Astrocyte of the cerebellum (primary cell): ENCODE data around the gene LIN28A.

Source experiments
- DNase-seq: peaks from one replicate; pipeline ENCODE4 v3.0.0-alpha.2; 2011; ENCODE audit warnings: low read depth
- H3K4me3 ChIP-seq: 2 replicates; pipeline ENCODE4 v1.5.1; 2011; ENCODE audit warnings: mild to moderate bottlenecking, low read depth, low read length, moderate library complexity
- in situ Hi-C: cut with HindIII; loops from 2 replicates; pipeline ENCODE4 v1.10.0; 2017; ENCODE audit warnings: low sequenced_read_pairs
- TF ChIP-seq, protein P1 (sequence below): IDR thresholded peaks from 2 replicates; pipeline ENCODE4 v1.5.1; 2012; ENCODE audit warnings: low read length, low read depth, moderate library complexity, mild to moderate bottlenecking; ENCODE audit errors: missing control alignments

LIN28A gene

DNA sequence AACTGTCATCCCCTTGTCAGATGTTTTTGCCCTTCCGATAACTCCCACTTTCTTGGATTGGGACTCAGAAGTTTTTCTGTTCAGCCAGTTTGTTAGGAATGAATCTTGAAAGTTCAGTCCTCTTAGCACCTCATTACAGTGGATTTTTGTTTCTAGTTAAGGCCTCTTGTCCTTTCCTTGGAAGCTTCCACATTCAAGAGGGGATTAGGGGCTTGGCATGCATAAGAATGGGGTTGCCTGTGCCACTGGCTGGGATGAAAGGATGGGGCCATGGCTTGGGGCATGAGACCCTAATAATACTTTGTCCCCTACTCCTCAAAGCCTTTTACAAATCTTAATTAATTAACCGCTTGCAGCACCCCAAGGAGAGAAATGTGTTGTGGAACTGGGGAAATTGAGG, 19.1 kb downstream of the LIN28A start:
- DNase-seq, result no peak
- H3K4me3 ChIP-seq, result no peak overlapping the region
- TF ChIP-seq, protein P1, sequence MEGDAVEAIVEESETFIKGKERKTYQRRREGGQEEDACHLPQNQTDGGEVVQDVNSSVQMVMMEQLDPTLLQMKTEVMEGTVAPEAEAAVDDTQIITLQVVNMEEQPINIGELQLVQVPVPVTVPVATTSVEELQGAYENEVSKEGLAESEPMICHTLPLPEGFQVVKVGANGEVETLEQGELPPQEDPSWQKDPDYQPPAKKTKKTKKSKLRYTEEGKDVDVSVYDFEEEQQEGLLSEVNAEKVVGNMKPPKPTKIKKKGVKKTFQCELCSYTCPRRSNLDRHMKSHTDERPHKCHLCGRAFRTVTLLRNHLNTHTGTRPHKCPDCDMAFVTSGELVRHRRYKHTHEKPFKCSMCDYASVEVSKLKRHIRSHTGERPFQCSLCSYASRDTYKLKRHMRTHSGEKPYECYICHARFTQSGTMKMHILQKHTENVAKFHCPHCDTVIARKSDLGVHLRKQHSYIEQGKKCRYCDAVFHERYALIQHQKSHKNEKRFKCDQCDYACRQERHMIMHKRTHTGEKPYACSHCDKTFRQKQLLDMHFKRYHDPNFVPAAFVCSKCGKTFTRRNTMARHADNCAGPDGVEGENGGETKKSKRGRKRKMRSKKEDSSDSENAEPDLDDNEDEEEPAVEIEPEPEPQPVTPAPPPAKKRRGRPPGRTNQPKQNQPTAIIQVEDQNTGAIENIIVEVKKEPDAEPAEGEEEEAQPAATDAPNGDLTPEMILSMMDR, result no peak
- in situ Hi-C loops, result no loop called here

DNA sequence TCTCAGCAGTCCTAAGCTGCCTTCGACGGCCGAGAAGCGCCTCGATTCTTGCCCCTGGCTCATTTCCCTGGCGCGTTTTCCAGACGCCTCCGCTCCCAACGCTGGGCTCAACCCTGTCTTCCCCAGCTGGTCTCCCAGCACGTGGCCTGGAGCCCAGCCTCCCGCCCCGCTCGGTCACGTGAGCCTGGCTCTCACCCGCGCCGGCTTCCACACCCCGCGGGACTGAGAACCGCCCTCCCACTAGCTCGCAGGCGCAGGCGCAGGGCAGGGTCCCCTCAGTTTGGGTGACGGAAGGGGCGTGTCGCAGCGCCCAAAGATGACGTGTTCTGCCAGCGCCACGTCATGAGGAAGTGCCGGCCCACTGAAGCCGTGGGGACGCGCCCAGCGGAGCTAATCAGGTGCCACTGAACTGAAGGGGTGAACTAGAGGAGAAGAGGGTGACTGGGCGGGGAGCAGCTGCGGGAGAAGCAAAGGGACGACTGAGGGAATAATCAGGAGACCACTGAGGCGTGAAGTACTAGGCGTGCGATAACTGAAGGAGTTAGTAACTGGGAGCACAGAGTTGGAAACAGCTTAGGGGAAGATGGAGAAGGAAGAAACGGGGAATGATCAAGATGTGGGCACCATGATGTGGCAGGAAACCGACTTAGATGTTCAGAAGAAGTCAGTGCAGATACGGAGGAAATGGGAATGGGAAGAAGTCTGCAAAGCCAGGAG, 21.5 kb downstream of the LIN28A start, which contains the start of gene DHDDS:
Gene DHDDS, plus strand, starts transcription at position 343 of the 717 bp plus-strand sequence. CDS start 625 bp downstream, outside the sequence.
- in situ Hi-C loops, result no loop called here
- H3K4me3 ChIP-seq, result peak within 1 kb of the TSS; percentile 68
- TF ChIP-seq, protein P1, result no peak
- peak; percentile 94 for DNase-seq

DNA sequence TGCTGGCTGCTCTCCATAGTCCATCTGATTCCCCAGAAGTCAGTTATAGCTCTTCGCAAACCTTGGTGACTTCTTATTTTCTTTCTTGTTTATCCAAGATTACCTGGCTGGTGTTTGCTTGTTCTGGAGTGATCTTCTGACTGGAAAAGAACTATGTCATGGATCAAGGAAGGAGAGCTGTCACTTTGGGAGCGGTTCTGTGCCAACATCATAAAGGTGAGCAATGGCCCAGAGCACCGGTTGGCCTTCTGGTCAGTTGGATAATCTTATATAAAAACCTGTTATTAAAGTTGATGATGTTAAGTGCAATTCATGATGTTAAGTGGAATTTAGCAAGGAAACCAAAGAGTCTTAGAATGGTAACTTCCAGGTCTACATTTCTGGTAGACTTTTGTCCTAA, 22.2 kb downstream of the LIN28A start:
- TF ChIP-seq, protein P1, result no peak
- peak overlapping the region; percentile 68 for H3K4me3 ChIP-seq
- in situ Hi-C loops, result no loop called here
- no peak for DNase-seq

DNA sequence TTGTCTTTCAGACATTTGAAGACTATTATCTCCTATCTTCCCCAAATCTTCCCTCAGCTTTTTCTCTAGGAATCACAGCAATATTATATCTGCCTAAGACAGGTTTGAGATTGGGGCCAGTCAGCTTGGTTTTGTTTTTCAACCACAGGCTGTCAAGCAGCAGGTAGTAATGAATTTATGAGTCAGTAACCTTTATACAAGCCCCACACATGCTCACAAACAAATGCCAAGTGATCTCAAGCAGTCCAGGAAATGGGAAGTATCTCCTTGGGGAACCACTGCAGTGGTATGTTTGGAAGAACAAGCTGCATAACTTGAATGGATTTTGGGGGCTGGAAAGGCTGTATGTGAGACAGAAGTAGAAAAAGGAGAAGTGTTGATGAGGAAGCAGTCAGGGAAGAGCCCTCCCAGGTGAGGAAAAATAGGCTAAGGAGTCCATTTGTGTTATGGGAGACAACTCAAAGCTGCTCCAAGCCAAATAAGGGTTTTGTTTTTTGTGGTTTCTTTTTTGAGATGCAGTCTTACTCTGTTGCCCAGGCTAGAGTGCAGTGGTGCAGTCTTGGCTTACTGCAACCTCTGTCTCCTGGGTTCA, 23.6 kb downstream of the LIN28A start:
- TF ChIP-seq, protein P1, result no peak
- H3K4me3 ChIP-seq, result no peak overlapping the region
- DNase-seq, result no peak
- in situ Hi-C loops, result no loop called here

DNA sequence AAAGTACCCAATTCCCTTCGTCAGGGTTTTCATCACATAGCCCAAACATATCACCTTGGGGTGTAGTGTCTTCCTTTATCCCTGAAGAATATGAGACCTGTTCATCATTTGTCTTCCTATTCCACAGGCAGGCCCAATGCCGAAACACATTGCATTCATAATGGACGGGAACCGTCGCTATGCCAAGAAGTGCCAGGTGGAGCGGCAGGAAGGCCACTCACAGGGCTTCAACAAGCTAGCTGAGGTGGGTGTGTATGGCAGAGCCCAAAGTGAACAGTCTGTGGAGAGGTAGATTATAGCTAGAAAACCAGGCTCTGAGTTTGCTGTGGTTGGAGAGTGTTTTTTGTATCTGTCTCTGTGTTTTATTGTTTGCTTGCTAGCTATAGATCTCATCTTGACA, 27.4 kb downstream of the LIN28A start:
- in situ Hi-C loops, result no loop called here

DNA sequence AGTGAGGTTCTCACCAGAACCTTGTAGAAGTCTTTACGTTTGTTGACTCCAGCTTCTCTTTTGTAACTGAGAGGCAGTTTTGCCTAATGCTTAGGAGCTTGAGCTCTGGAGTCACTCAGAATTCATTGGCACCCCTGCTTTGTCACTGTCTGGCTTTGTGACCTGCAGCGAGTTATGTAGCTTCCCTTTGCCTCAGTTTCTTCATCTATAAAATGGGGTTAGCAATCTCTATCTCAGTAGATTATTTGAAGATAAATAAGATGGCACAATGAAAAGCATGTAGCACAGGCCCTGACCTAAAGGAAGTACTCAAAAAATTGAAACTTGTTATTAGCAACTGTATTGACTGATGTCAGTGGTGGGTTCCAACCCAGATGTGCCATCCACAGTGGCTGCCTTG, 29.6 kb downstream of the LIN28A start:
- no peak overlapping the region for H3K4me3 ChIP-seq
- in situ Hi-C loops, result no loop called here
- DNase-seq, result no peak
- TF ChIP-seq, protein P1, result no peak

More for the DNA sequence above, 27.4 kb downstream of the LIN28A start:
- no peak overlapping the region for H3K4me3 ChIP-seq
- DNase-seq, result no peak
- TF ChIP-seq, protein P1, result no peak
